SK-N-SH (cell line): Measurements from ENCODE around the gene RIC3. TPM values are rescaled to one million over a fixed set of nuclear protein-coding genes. Genes with fewer than 3 reads are reported as not detected.

ENCODE experiments used
- CTCF ChIA-PET: fragments of 300-600, 350-600 bp; formaldehyde crosslinking; extraction: SDS; loops from one replicate; lab custom pipeline; 2021; lab: Yijun Ruan, JAX
- POLR2A ChIA-PET: fragments of 350-600 bp; sonication (Branson Sonifier 250); formaldehyde crosslinking; extraction: SDS; loops from one replicate; lab custom pipeline; 2020; ENCODE audit warnings: antibody characterized with exemption, inconsistent platforms; lab: Yijun Ruan, JAX
- DNase-seq: peaks from one replicate; pipeline ENCODE4 v3.0.0; 2012
- H2AFZ ChIP-seq: fragments of 200-600 bp; sonication (generic); 2 replicates; pipeline ENCODE4 v1.8.1; 2016; ENCODE audit warnings: antibody characterized with exemption, mild to moderate bottlenecking, low read depth
- H3F3A ChIP-seq: fragments of 200-600 bp; sonication (generic); replicated peaks from 2 replicates; pipeline ENCODE3; 2016; ENCODE audit warnings: antibody characterized with exemption, mild to moderate bottlenecking; ENCODE audit not compliant: insufficient read depth
- H3K27ac ChIP-seq, 2 experiments: fragments of 200-500 bp in 1 of 2; fragments of 200-600 bp in 1 of 2; sonication (Bioruptor generic) in 1 of 2; sonication (generic), shearing (Covaris generic) in 1 of 2; 2 replicates each; pipeline versions ENCODE4 v1.5.1 to v1.6.1; 2014 to 2016; ENCODE audit warnings: low read depth in 2 of 2, inconsistent platforms in 1 of 2, low read length in 1 of 2, mild to moderate bottlenecking in 1 of 2, mixed read lengths in 1 of 2
- H3K27me3 ChIP-seq: fragments of 200-600 bp; sonication (generic), shearing (Covaris generic); 2 replicates; pipeline ENCODE4 v1.6.1; 2016; ENCODE audit warnings: mixed run types; ENCODE audit not compliant: insufficient read depth
- H3K36me3 ChIP-seq, 2 experiments: fragments of 200-500 bp in 1 of 2; fragments of 200-600 bp in 1 of 2; sonication (Bioruptor generic) in 1 of 2; sonication (generic) in 1 of 2; replicated peaks in 1 of 2; 2 replicates each; pipeline versions ENCODE3 to v1.5.1; 2014 to 2016; ENCODE audit warnings: low read length in 1 of 2, mild to moderate bottlenecking in 1 of 2; ENCODE audit not compliant: insufficient read depth in 2 of 2, control insufficient read depth in 1 of 2
- H3K4me1 ChIP-seq, 2 experiments: fragments of 200-500 bp in 1 of 2; fragments of 200-600 bp in 1 of 2; sonication (Bioruptor generic) in 1 of 2; sonication (generic), shearing (Covaris generic) in 1 of 2; 2 replicates each; pipeline versions ENCODE4 v1.5.1 to v1.6.1; 2014 to 2016; ENCODE audit warnings: low read depth in 1 of 2, low read length in 1 of 2, mixed run types in 1 of 2; ENCODE audit not compliant: insufficient read depth in 2 of 2, control insufficient read depth in 1 of 2
- H3K4me2 ChIP-seq: fragments of 200-600 bp; sonication (generic), shearing (Covaris generic); 2 replicates; pipeline ENCODE4 v1.6.1; 2017; ENCODE audit warnings: mixed run types
- H3K4me3 ChIP-seq, 2 experiments: fragments of 200-500 bp in 1 of 2; fragments of 200-600 bp in 1 of 2; sonication (Bioruptor generic) in 1 of 2; sonication (generic), shearing (Covaris generic) in 1 of 2; 2 replicates each; pipeline versions ENCODE4 v1.5.1 to v1.8.1; 2014 to 2016; ENCODE audit warnings: low read depth in 2 of 2, inconsistent platforms in 1 of 2, low read length in 1 of 2, mild to moderate bottlenecking in 1 of 2, mixed read lengths in 1 of 2, moderate library complexity in 1 of 2
- H3K79me2 ChIP-seq: fragments of 200-600 bp; sonication (generic); 2 replicates; pipeline ENCODE4 v1.8.1; 2017; ENCODE audit warnings: mild to moderate bottlenecking; ENCODE audit not compliant: insufficient read depth
- H3K9ac ChIP-seq: fragments of 200-600 bp; sonication (generic); 2 replicates; pipeline ENCODE4 v1.6.1; 2017; ENCODE audit warnings: mixed run types
- H3K9me2 ChIP-seq: fragments of 200-600 bp; sonication (generic); 2 replicates; pipeline ENCODE4 v1.6.1; 2017; ENCODE audit warnings: mixed run types
- H3K9me3 ChIP-seq: fragments of 200-600 bp; sonication (generic); 2 replicates; pipeline ENCODE4 v1.6.1; 2017; ENCODE audit warnings: mixed run types, mild to moderate bottlenecking, moderate library complexity
- H4K20me1 ChIP-seq: fragments of 200-600 bp; sonication (generic); 2 replicates; pipeline ENCODE4 v1.6.1; 2017; ENCODE audit warnings: mild to moderate bottlenecking, mixed run types; ENCODE audit not compliant: insufficient read depth
- ELF1 ChIP-seq: IDR thresholded peaks from 2 replicates; pipeline ENCODE4 v1.4.0; 2012
- EP300 ChIP-seq, 2 experiments: IDR thresholded peaks; 2 replicates each; pipeline versions ENCODE4 v1.4.0 to v1.6.1; 2012; ENCODE audit warnings: borderline replicate concordance in 1 of 2, low read depth in 1 of 2, low read length in 1 of 2
- EZH2phosphoT487 ChIP-seq: fragments of 200-600 bp; sonication (generic); IDR thresholded peaks from 2 replicates; pipeline ENCODE4 v1.6.1; 2017; ENCODE audit warnings: low read depth, mixed run types, mild to moderate bottlenecking, antibody characterized with exemption, moderate library complexity, borderline replicate concordance
- GATA2 ChIP-seq: sonication (generic); formaldehyde crosslinking; IDR thresholded peaks from 2 replicates; pipeline ENCODE4 v1.5.0; 2020; ENCODE audit warnings: mild to moderate bottlenecking, missing genetic modification reagents
- NFIC ChIP-seq: IDR thresholded peaks from 2 replicates; pipeline ENCODE4 v1.4.0; 2012; ENCODE audit warnings: borderline replicate concordance
- NRF1 ChIP-seq: IDR thresholded peaks from 2 replicates; pipeline ENCODE4 v1.6.1; 2012; ENCODE audit warnings: low read depth, mild to moderate bottlenecking, low read length
- POLR2AphosphoS5 ChIP-seq: IDR thresholded peaks from 2 replicates; pipeline ENCODE4 v1.6.1; 2012; ENCODE audit warnings: low read depth, low read length
- RAD21 ChIP-seq: IDR thresholded peaks from 2 replicates; pipeline ENCODE4 v1.6.1; 2012; ENCODE audit warnings: mild to moderate bottlenecking, low read length
- REST ChIP-seq: IDR thresholded peaks from 2 replicates; pipeline ENCODE4 v1.6.1; 2012; ENCODE audit warnings: mild to moderate bottlenecking, low read depth, low read length, moderate library complexity
- RFX5 ChIP-seq: IDR thresholded peaks from 2 replicates; pipeline ENCODE4 v1.6.1; 2012; ENCODE audit warnings: mild to moderate bottlenecking, improper control_type of control experiment, low read length
- RXRA ChIP-seq: IDR thresholded peaks from 2 replicates; pipeline ENCODE4 v1.4.0; 2012; ENCODE audit warnings: low read depth, mild to moderate bottlenecking, borderline replicate concordance
- TCF12 ChIP-seq: IDR thresholded peaks from 2 replicates; pipeline ENCODE4 v1.4.0; 2012
- YY1 ChIP-seq: IDR thresholded peaks from 2 replicates; pipeline ENCODE4 v1.4.0; 2012; ENCODE audit warnings: low read depth, mild to moderate bottlenecking
- ZBTB33 ChIP-seq: IDR thresholded peaks from 2 replicates; pipeline ENCODE4 v1.4.0; 2012; ENCODE audit warnings: low read depth, borderline replicate concordance
- WGBS: methylation state at CpG from one replicate; pipeline ENCODE4 v1.1.6; 2017; ENCODE audit warnings: low lambda C conversion rate; 5-methylcytosine and 5-hydroxymethylcytosine counted together
- polyA plus RNA-seq, 3 experiments: library from polyadenylated mRNA; depleted of rRNA; stranded (reverse); fragments of >200 nt; gene quantifications; 2 replicates each; pipeline ENCODE4 v1.2.3, GENCODE V29; 2012
- TF ChIP-seq, protein P1 (sequence below): fragments of 150-350 bp; IDR thresholded peaks from 2 replicates; pipeline ENCODE4 v1.6.1; 2017; ENCODE audit warnings: antibody characterized with exemption, low read length, low read depth, borderline replicate concordance
- TF ChIP-seq, protein P2 (sequence below): IDR thresholded peaks from 2 replicates; pipeline ENCODE4; 2012
- TF ChIP-seq, protein P3 (sequence below): fragments of 150-350 bp; IDR thresholded peaks from 2 replicates; pipeline ENCODE4 v1.6.1; 2016; ENCODE audit warnings: mild to moderate bottlenecking, low read depth, low read length

RIC3 gene
- polyA plus RNA-seq, 1 of the 3 experiments (the other 2 are of a cell fraction), result 0.54 TPM

DNA sequence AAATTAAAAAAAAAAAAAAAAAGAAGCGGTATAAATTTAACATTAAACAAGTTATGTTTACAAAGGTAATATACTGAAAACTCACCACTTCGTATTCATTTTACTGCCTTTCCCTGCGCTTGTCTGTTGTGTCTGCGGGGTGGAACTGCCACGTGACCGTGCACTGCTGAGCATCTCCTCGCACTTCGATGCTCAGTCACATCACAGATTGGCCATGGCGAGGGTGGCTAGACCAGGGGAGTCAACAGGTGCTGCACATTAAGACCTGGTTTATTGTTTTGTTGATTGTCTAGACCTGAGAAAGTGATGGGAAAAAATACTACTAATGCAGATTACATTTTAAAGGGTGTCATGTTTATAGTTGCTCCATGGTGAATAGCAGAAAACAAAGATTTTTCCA, 110.6 kb downstream of the RIC3 start:
- no peaks in the 10 kb centered on the region for H3K79me2 ChIP-seq
- CTCF ChIA-PET, result interaction anchor here (1.2 to 1.7 kb wide), 4 partner anchors 10 to 52 kb away, joined by 4 to 6 read pairs (median 4); no protein-coding TSS in a partner anchor
- H3K4me2 ChIP-seq, result no peak overlapping the region
- H3K4me1 ChIP-seq, result peaks cover 0 to 51% of the 10 kb centered on the region in 2 experiments; a peak in 1 of 4 replicates
- no peak for DNase-seq
- no peak overlapping the region for H3K9ac ChIP-seq
- no peaks in the 10 kb centered on the region for H3K27me3 ChIP-seq
- H3F3A ChIP-seq, result no peaks in the 10 kb centered on the region
- H3K27ac ChIP-seq, result no peak overlapping the region; a peak in 1 of 4 replicates
- H3K9me3 ChIP-seq, result no peaks in the 10 kb centered on the region
- no peak overlapping the region for H3K4me3 ChIP-seq
- no peaks in the 10 kb centered on the region for H3K36me3 ChIP-seq
- no peaks in the 10 kb centered on the region for H4K20me1 ChIP-seq
- 98% methylated on average over 9 of the region's 9 CpGs for WGBS
- POLR2A ChIA-PET, result no interaction called here
- TF ChIP-seq, protein P1, sequence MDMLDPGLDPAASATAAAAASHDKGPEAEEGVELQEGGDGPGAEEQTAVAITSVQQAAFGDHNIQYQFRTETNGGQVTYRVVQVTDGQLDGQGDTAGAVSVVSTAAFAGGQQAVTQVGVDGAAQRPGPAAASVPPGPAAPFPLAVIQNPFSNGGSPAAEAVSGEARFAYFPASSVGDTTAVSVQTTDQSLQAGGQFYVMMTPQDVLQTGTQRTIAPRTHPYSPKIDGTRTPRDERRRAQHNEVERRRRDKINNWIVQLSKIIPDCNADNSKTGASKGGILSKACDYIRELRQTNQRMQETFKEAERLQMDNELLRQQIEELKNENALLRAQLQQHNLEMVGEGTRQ, result no peak
- H3K9me2 ChIP-seq, result no peaks in the 10 kb centered on the region
- no peak overlapping the region for H2AFZ ChIP-seq

DNA sequence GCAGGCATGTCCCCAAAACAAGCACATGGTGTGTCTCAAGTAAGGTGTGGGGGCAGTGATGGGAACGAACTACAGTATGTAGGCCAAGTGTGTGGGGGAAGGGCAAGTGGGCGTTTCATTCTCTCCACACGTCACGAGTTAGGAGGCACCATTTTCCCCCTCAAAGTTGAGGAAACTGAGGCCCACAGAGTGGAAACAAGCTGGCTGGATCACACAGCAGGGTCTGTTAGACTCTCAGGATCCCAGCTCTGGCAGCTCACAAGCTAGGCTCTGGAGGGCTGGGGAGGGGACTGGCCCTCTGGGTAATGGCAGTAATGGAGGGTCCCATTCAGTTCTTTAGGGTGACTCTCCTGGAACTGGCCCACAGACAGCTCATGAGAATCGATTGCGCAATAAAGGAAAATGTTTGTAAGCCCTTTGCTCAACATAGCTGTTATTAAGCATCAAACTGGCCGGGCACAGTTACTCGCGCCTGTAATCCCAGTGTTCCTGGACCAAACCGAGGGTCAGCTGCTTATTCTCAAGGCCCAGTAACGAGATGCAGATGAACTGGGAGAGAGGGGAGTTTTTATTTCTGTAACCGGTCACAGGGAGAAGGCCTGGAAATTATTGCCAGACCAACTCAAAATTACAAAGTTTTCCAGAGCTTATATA, 111.9 kb downstream of the RIC3 start:
- no peak overlapping the region for H3K9ac ChIP-seq
- peak overlapping the region in 1 of 2 experiments; percentile 64; a peak in 2 of 4 replicates for H3K27ac ChIP-seq
- POLR2A ChIA-PET, result interaction anchor here (0.7 to 2.2 kb wide), 2 partner anchors 10 to 24 kb away, joined by 3 to 12 read pairs; no protein-coding TSS in a partner anchor
- H3K27me3 ChIP-seq, result no peaks in the 10 kb centered on the region
- WGBS, result 54% methylated on average over 12 of the region's 12 CpGs
- H3K4me1 ChIP-seq, result peaks cover 0 to 47% of the 10 kb centered on the region in 2 experiments; a peak in 1 of 4 replicates
- H3K4me2 ChIP-seq, result no peak overlapping the region
- no peaks in the 10 kb centered on the region for H3K9me2 ChIP-seq
- H3F3A ChIP-seq, result no peaks in the 10 kb centered on the region
- no peak overlapping the region for H3K4me3 ChIP-seq
- no peaks in the 10 kb centered on the region for H4K20me1 ChIP-seq
- H3K36me3 ChIP-seq, result no peaks in the 10 kb centered on the region
- no peaks in the 10 kb centered on the region for H3K9me3 ChIP-seq
- CTCF ChIA-PET, result interaction anchor here (1.3 to 4.1 kb wide), 6 partner anchors 10 to 50 kb away, joined by 4 to 30 read pairs (median 5); no protein-coding TSS in a partner anchor
- H3K79me2 ChIP-seq, result no peaks in the 10 kb centered on the region
- no peak for TF ChIP-seq RXRA
- TF ChIP-seq NFIC, result no peak
- TF ChIP-seq POLR2AphosphoS5, result no peak
- TF ChIP-seq ZBTB33, result no peak
- TF ChIP-seq, protein P2, sequence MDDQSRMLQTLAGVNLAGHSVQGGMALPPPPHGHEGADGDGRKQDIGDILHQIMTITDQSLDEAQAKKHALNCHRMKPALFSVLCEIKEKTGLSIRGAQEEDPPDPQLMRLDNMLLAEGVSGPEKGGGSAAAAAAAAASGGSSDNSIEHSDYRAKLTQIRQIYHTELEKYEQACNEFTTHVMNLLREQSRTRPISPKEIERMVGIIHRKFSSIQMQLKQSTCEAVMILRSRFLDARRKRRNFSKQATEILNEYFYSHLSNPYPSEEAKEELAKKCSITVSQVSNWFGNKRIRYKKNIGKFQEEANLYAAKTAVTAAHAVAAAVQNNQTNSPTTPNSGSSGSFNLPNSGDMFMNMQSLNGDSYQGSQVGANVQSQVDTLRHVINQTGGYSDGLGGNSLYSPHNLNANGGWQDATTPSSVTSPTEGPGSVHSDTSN, result no peak
- TF ChIP-seq, protein P3, sequence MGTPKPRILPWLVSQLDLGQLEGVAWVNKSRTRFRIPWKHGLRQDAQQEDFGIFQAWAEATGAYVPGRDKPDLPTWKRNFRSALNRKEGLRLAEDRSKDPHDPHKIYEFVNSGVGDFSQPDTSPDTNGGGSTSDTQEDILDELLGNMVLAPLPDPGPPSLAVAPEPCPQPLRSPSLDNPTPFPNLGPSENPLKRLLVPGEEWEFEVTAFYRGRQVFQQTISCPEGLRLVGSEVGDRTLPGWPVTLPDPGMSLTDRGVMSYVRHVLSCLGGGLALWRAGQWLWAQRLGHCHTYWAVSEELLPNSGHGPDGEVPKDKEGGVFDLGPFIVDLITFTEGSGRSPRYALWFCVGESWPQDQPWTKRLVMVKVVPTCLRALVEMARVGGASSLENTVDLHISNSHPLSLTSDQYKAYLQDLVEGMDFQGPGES, result no peak
- no peak for TF ChIP-seq NRF1
- no peak for TF ChIP-seq YY1
- TF ChIP-seq RFX5, result no peak
- peak in 1 of 2 experiments; percentile 61; a peak in 2 of 4 replicates for TF ChIP-seq EP300 (IDR thresholded peaks at IDR 0.05; ENCODE audit: borderline replicate concordance in 1 of 2, low read depth in 1 of 2, low read length in 1 of 2)
- no peak for TF ChIP-seq REST
- peak; percentile 42; the same call in 1 of the 2 replicates for TF ChIP-seq TCF12
- TF ChIP-seq GATA2 (CRISPR knock-in tag), result no peak
- TF ChIP-seq RAD21, result 0 out of 2 replicates have a peak, but pooled peaks have one; percentile 6
- no peak for TF ChIP-seq EZH2phosphoT487
- TF ChIP-seq ELF1, result no peak
- DNase-seq, result no peak
- no peak overlapping the region for H2AFZ ChIP-seq
